ENCODE measurements around the gene LRRC7.

Gene LRRC7

DNA sequence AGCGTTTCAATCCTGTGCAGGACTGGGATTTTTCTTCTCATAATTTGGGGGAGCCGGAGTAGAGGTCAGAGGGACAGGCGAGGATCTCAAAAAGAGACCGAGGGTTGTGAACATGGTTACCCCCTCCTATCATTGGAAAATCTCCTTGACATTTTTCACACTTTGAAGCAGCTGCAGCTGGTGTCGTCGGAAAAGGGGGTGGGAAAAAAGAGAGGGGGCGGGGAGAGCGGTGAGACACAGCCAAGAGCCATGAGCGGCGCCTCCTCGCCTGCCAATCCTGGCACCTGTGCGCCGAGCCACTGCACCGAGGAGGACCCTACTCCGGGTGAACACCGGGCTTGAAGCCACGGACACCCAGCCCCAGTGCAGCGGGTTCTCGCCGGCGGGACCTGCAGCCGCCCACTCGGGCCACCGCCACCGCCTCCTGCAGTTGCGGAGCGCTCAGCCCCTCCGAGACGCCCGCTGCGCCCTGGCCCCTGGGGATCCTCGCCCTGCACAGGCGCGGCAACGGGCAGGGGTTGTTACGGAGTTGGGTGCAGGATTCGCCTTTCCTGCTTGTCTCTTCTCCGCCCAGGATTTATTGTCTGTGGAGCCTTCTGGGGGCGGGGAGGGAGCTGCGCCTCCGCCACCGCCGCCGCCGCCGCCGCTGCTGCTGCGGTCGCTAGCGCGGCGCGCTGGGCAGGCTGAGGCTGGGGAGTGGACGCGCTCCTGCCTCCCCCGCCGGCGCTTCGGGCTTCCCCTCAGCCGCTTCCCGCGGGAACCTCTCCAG, at the start of gene LRRC7:
Gene LRRC7, plus strand, starts transcription at position 271 of the 769 bp plus-strand sequence. CDS start 718 bp downstream, outside the sequence.
- in situ Hi-C loops (cut with HindIII; ENCODE audit: low sequenced_read_pairs) = no loop called here

DNA sequence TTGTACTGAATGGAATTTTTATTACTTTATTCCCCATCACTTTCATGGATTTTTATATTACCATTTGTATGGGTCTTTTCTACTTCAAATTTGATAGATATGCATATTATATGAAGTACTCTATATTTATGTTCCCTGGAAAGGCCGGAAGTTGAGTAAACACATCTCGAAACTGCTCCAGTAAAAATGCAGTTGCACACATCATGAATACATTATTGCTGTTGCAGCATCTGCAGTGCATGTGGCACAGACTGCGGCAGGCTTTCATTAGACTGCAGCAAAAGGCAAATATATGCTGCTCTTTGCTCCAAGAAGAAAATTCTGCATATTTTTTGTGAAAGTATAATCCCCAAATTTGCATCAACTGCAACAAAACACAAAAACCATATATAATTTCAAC, 48.7 kb upstream of the LRRC7 start:
- in situ Hi-C loops (cut with HindIII; ENCODE audit: low sequenced_read_pairs) = no loop called here

DNA sequence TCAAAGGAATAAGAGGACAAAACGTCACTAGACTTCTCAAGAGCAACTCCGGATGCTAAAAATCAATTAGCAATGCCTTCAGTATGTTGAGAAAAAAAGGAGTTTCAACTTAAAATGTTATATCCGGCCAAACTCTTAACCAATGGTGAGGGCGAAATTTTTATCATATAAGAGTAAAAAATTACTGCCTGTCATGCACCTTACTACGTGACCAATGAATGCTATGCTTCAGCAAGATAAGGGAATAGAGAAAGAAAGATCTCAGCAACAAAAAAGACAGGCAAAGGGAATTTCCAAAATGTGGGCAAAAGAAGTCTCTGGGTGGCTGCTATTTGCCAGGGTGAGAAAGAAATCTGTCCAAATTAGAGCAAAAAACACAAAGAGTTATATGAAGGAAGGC, 47.4 kb upstream of the LRRC7 start:
- in situ Hi-C loops (cut with HindIII; ENCODE audit: low sequenced_read_pairs) = loop anchor here (5.0 kb wide), 1 partner anchor 53 kb away; no protein-coding TSS in a partner anchor

DNA sequence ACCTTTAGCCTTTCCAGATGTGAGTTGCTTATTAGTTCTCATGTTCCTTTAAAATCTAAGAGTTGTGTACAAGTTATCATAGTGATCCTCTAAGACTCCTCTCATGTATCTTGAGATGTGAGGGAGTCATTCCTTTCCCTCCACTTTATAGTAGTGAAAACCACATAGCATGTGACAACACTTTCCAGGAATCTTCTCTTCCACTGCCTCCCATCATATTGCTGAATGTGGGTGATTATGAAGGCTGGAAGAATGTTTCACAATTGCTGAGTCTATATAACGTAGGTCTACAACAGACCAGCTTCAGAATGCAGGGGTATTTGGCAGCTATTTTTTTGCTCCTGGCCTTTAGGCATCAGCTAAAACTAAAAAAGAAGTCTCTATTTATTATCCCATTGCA, 44.7 kb upstream of the LRRC7 start:
- in situ Hi-C loops (cut with HindIII; ENCODE audit: low sequenced_read_pairs) = loop anchor here (5.0 kb wide), 1 partner anchor 56 kb away; no protein-coding TSS in a partner anchor

DNA sequence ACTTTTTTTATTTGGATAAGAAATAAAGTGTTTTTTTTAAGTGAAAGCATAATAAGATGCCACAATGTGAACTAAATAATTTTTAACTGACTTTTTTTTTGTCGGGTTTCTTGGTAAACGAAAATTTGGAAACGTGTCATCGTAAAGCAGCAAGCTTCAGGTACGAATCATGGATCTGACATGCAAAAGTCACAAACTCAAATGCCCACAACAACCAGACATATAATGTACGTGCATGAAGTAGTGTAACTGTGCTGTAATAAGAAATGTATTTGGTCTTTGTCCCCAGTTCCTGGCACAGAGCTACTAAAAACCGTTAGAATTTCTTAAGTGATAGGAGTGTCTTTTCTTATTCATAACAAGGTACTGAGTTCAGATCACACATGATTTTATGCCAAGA, 44.3 kb upstream of the LRRC7 start:
- in situ Hi-C loops (cut with HindIII; ENCODE audit: low sequenced_read_pairs) = loop anchor here (5.0 kb wide), 1 partner anchor 56 kb away; no protein-coding TSS in a partner anchor

DNA sequence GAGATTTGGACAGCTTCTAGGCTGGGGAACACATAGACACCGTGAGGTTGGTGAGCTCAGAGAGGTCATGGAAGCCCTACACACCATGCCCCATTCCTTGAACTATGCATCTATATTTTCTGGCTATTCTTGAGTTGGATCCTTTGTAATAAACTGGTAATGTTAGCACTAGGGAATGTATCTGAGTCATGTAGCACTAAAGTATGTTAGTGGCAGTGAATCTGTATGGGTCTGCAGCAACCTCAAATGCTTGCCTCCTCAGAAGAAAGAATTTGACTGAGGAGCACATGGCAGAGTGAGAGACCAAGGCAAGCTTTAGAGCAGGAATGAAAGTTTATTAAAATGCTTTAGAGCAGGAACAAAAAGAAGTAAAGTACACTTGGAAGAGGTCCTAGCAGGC, 43.7 kb upstream of the LRRC7 start:
- in situ Hi-C loops (cut with HindIII; ENCODE audit: low sequenced_read_pairs) = loop anchor here (5.0 kb wide), 1 partner anchor 57 kb away; no protein-coding TSS in a partner anchor

DNA sequence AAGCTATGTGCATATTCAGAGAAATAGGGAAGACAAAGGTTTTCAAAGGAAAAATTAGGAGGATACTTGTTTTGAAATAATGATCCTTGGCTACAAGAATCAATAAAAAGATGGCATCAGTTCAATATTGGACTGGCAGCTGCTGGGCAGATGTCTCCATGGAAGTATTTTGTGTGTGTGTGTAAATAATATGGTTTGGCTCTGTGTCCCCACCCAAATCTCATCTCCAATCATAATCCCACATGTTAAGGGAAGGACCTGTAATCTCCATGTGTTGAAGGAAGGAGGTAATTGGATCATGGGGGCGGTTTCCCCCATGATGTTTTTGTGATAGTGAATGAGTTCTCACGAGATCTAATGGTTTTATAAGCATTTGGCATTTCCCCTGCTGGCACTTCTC, 40.4 kb upstream of the LRRC7 start:
- in situ Hi-C loops (cut with HindIII; ENCODE audit: low sequenced_read_pairs) = no loop called here

DNA sequence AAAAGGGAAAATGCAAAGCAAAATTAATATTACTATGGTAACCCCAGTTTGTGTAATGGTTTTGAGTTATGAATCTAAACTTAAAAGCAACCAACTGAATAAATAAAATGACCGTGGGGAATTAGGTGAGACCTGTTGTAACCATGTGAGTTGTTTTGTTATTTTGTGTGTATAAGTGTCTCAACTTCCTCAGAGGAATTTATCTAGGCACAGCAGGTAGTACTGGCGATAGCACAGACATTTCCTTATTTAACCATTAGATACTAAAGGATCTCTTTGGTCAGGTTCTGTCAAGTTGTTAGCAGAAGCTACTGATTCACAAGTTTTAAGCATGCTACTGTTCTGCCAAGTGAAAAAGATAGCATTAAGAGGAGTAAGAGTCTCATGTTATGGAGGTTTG, 39.3 kb upstream of the LRRC7 start:
- in situ Hi-C loops (cut with HindIII; ENCODE audit: low sequenced_read_pairs) = no loop called here

DNA sequence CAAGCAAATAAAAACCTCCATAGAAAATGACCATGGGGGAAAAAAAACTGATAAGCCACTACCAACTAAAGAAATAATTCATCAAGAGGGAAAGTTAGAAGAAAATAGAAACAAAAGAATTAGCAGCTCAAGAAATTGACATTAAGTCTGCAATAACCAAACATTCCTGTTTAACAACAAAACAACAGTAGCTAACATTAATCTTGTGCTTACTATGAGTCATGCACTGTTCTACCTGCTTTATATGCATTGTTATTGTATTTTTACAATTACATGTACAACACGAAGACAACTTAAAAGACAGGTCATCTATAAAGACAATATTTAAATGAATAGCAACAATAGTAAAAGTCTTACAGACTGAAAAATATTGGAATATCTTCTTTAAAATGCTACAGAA, 34.4 kb upstream of the LRRC7 start:
- in situ Hi-C loops (cut with HindIII; ENCODE audit: low sequenced_read_pairs) = no loop called here

DNA sequence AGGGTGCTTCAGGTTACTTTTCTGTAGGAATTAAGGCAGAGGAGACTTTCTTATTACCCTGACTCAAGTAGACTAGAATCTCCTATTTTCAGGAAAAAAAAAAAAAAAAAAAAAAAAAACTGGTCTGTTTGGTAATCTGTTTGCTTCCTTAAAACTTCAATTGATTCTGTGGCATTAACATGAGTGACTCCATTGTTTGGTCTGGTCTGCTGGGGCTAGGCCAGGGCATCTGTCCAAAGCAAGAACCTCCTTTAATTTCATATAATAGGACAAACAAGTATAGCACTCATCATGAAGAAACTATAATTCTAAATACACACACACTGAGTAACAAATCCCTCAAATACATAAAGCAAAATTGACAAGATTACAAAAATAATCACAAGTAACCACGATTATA, 32.9 kb upstream of the LRRC7 start:
- in situ Hi-C loops (cut with HindIII; ENCODE audit: low sequenced_read_pairs) = no loop called here

DNA sequence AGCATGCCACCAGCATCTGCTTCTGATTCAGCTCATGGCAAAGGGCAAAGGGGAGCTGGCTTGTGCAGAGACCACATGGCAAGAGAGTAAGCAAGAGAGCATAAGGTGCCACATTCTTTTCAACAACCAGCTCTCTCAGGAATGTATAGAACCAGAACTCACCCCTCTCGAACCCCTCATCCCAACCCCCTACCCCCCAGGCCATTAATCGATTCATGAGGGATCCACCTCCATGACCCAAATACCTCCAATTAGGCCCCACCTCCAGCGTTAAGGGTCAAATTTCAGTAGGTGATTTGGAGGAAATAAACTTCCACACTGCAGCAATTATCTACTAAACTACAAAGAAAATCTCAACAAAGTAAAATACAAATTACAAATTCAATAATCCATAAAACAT, 32.2 kb upstream of the LRRC7 start:
- in situ Hi-C loops (cut with HindIII; ENCODE audit: low sequenced_read_pairs) = no loop called here

DNA sequence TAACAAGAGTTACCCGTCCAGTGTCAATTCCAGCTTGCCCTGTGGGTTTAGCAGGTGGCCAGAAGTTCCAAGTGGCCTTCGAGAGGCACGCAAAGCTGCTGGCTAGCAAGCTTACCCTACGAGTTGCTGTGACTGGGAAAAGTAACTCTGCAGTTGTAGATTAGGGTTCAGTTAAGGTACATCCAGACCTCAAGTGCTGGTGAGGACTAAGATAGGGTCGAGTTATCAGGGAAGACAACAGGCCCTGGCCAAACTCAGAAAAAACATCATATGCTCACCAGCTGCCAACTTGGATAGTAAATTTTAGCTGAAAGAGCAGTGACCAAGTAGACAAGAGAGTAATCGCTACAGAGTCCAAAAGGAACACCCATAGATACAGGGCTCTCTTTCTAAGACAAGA, 27.7 kb upstream of the LRRC7 start:
- in situ Hi-C loops (cut with HindIII; ENCODE audit: low sequenced_read_pairs) = no loop called here

DNA sequence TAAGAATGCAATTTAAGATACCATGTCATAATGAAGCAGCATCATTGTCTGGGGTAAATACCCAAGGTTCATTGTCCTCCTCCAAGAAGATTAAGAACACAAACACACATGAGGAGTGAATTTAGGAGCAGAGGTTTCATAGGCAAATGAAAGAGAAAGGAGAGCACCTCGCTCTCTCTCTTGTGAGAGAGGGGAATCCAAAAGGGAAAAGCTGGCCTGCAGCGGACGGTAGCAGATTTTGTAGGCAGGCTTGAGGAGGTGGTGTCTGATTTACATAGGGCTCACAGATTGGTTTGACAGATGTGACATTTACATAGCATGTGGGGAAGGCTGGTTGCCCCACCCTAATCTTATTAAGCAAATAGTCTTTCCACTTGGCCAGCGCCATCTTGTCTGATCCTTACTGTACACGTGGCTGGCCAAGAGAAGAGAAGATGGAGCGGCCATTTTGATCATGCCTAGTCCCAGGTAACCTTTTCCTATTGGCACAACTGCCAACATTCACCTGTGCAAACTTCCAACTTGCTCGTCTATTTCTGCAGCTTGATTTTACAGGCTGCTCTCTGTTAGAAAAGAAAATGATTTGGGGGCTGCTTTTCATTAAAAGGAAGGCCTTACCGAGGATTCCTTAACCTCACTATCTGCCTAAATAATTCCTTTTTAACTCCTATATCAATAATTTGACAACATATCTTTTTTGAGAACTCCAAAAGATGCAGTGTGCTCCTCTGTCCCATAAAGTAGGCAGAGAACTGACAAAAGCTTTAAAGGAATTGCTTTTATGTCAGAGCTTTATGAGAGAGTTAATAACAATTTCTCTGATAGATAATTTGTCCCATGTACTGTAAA, 16.0 kb upstream of the LRRC7 start:
- in situ Hi-C loops (cut with HindIII; ENCODE audit: low sequenced_read_pairs) = no loop called here

DNA sequence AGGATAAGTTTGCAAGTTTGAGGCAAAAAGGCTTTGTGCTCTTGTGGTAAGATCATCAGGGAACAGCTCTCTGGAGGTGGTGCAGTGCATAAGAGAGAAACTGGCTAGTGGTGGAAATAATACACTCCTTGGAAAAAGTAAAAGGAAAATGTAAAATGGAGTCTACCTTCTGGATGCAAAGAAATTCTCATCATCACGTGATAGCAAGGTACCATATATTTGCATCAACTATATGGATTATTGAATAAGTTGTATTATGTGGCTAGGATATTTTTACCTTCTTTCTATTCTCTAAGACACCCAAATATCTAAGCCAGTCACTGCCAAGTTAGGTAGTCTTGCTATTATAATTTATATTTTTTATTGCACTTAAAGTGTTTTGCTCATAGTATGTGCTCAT, 14.0 kb upstream of the LRRC7 start:
- in situ Hi-C loops (cut with HindIII; ENCODE audit: low sequenced_read_pairs) = no loop called here

DNA sequence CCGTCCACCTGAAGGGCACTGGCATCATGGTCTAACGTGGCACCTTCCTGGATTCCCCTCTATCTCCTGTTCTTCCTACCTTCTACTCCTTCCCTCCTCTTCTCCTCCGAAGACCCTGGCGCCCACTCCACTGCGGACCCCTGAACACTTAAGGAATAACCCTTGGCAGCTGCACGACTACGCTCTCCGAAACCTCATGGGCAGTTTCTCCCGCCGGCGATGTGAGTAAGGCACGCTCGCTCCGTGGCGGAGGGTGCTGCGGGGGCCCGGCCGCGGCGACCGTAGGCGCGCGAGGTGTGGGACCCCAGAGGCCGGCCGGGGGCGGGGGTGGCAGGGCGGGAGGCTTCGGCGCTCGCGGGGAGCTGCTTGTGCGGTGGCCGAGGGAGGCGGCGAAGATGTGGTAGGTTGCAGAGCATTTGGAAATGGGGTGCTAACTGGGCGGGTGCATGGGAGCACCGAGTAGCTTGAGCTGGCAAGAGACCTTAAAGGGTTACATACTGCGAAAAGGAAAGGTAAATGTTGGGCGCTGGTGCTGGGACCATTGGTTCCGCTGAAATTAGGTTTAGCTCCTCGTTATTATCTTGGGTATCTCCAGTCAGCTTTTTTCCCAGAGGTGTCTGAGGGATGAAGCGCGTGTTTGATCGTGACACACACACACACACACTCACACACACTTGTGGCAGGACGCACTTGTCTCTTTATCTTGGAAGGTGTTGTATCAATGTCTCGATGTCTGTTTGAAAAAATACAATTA, 876 bp downstream of the LRRC7 start:
- in situ Hi-C loops (cut with HindIII; ENCODE audit: low sequenced_read_pairs) = no loop called here

DNA sequence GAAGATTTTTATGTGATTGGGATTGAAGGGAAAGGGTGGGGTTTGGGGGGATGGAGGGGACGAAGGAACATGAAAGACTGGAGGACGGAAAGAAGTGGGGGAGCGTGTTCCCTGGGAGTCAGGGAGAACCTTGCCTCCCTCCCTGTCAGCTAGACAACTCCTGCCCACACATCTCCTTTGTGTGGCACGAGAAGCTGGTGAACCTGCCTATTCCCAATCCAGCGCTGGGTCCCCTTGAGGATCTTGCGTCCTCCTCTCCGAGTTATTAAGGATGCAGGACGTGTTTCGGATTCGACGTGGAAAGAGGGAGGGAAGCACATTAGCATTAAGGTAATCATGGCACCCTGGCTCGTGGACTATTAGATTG, 1.4 kb downstream of the LRRC7 start:
- in situ Hi-C loops (cut with HindIII; ENCODE audit: low sequenced_read_pairs) = no loop called here

DNA sequence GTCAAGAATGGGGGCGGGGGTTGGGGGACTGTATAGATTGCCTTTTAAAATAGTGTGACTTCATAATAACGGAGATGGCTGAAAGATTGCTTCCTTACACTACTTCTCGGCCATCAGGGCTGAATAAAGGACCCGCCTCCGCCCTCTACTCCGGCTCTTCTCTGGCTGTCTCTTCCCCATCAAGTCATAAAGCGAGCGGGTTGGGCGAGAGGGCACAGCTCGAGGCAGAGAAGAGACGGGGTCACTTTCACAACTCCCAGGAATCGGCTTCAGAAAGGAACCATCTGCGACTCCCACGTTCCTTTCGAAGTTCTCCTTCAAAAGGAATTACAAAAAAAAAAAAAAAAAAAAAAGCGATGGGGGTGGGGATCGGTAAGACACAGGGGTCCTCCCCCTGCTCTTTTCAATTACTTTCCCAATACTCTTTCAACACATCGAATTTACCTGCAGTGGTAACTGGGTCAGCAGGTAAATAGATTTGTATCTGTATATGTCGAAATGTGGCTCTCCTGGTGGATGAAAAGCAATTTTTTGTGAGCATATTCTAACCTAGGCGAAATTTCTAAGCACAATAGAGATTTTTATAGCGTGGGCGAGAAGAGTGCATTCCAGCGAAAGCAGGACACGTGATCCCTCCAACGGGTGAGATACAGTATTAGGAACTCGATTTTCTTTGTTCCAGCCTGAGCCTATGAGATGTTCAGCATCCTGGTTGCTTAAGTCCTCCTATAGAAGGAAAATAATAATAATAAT, 2.0 kb downstream of the LRRC7 start:
- in situ Hi-C loops (cut with HindIII; ENCODE audit: low sequenced_read_pairs) = no loop called here

DNA sequence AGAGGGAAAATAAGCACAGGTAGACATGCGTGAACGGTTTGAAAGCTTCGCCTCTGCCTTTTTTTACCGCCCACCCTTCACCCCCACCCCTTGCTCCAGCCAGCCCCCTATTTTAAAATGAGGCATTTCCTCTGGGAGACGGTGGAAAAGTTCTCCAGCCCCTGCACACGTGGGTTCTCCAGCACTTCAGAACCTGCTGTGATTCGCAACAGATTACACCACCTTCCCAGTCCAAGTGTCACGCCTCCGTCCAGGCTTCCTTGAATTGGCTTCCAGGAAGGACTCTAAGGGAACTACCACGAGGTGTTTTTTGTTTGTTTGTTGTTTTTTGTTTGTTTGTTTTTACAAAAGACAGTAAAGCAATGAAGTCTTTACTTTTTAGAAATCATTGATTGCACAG, 2.6 kb downstream of the LRRC7 start:
- in situ Hi-C loops (cut with HindIII; ENCODE audit: low sequenced_read_pairs) = no loop called here

DNA sequence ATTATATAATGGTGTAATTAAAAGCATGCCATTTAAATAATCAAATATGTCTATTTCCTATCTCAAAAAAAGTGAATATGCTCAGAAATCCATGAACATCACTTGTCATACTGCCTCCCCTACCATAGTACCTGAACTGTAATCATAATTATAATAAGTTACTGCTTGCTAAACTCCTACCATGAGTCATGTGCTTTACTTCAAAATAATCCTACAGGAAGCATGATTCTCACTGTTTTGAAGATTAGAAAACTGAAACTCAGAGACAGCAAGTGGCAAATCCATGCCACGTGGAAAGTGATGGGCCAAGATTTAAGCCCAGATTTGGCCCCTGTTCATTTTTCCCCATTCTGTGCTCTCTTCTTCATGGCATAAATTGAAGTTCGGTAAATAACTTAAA, 5.2 kb downstream of the LRRC7 start:
- in situ Hi-C loops (cut with HindIII; ENCODE audit: low sequenced_read_pairs) = no loop called here

DNA sequence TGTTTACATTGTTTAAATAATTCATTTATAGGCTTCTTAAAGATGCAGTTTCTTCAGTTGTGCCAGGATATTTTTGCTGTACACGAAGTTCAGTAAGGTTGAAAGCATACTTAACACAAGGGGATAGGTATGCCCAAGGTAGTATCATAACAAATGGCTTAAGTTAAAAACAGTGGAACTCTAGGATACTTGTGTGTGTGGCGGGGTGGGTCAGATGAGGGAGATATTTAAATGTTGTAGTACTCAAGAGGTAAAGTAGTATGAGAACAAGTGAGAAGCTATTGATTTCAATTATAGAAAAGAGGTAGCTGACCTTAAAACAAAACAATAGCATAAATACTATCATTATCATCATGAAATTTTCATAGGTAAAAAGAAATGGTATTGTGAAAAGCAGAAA, 6.2 kb downstream of the LRRC7 start:
- in situ Hi-C loops (cut with HindIII; ENCODE audit: low sequenced_read_pairs) = no loop called here

DNA sequence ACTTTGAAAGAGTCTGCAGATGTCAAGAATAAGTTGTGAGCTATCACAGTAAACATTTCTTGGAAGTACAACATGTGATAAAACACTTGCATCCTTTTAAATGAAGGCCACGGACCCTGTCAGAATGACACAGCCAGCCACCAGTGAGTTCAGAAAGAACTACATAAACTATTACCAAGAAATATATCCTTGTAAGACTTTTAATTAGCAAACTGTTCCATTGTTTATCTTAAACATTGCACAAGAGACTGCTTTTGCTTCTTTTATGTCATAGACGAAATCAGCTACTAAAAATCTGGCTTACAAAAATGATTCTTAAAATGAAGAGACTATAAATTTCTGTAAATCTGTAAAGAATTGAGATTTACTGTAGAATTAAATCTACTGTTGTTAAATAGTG, 17.9 kb downstream of the LRRC7 start:
- in situ Hi-C loops (cut with HindIII; ENCODE audit: low sequenced_read_pairs) = no loop called here
